Measurements from ENCODE around the gene TOR2A.
"Not testable (repeated sequence)": the region's sequence is repeated elsewhere in the genome, so short reads cannot be mapped to it uniquely, and the experiment has no call there.

TOR2A gene

DNA sequence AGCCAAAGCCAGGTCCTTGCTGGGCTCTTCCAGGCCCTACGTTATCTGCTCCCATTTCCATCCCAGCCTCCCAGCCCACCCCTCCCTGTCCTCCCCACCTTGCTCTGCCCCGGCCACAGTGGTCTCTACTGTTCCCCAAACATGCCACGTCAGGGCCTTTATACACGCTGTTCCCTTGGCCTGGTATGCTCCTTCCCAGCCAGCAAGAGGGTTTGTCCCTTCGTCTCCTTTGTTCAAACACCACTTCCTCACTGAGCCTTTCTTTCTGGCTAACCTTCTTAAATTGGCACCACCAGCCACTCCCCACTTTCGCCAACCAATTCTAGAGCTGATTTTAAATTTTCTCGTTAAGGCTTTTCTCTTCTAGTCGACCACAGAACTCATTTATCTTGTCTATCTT is 33.6 kb upstream of the TOR2A start:
- no peak for DNase-seq (ENCODE audit: low read depth in 2 of 2)

DNA sequence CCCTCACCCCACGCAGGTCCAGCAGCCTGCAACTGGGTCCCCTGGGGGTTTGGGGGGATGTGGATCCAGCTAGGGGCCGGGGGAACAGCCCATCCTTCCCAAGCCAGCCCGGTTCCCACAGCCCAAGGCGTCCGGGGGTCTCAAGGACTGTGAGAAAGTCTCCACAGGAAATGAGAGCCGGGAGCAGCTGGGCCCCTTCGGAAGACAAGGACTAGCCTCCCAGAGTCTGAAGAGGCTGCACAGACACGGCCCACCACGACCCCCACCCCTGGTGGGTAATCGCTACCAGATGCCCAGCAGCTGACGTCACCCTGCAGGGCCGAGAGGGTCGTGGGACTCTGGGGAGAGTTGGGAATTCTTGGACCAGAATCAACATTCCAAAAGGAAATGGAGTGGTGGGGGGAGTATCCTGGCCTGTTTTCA is 32.8 kb upstream of the TOR2A start:
- DNase-seq (ENCODE audit: low read depth in 2 of 2), result no peak

DNA sequence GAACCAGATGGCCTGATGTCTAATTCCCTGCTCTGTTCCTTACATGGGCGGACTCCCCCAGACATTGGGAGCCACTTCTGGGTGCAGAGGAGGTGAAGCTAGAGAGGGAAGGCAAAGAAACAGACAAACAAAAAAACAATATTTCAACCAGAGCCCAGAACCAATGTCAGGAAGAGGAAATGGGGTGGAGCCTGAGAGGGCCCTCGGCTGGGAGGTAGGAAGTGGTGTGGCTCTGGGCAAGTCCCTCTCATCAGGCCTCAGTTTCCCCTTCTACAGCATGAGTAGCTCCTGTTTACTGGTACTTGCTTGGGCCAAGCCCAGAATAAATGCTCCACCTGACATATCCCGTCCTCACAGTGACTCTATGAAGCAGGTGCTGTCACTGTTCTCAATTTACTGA is 32.3 kb upstream of the TOR2A start:
- DNase-seq (ENCODE audit: low read depth in 2 of 2), result no peak

DNA sequence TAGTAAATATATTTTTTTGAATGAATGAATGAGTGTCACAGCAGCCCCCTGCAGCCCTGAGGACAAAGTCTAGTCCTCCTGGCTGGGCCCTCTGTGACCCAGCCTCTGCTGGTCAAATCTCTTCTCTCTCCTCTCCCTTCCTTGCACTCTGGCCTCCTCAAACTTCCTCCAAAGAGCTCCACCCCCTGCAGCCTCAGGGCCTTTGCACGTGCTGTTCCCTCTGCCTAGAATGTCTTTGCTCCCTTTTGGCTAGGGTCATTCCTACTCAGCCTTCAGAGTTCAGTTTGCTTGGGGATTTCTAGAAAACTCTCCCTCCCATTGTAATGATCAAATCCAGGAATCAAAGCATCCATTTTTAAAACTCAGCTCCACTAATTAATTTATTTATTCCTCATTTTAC is 30.3 kb upstream of the TOR2A start:
- no peak for DNase-seq (ENCODE audit: low read depth in 2 of 2)

GRCh38 chr9:127763918-127764384 is 28.9 kb upstream of the TOR2A start:
- no peak for DNase-seq (ENCODE audit: low read depth in 2 of 2)

DNA sequence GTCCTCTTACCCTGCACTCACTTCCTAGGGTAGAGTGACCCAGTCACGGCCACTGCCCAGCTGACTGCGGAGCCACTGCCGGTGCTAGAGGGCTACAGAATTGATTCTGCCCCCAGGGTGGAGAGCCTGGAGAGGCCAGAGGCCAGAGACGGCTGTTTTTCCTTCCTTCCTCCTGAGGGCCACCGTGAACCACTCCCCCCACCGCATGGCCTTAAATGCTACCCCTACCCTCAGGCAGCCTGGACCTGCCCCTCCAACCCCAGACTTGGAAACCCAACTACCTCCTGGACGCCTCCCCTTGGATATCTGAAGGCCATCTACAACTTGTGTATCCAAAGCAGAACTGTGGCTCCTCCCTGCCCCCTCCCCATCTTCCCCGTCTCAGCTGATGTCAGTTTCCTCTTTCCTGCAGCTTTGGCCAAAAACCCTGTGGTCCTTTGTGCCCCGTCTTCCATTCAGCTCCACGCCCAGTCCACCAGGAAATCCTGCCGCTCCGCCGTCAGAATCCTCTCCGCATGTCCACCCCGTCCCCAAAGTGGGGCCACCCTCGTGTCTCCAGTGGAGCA is 27.1 kb upstream of the TOR2A start:
- DNase-seq (ENCODE audit: low read depth in 2 of 2), result no peak

DNA sequence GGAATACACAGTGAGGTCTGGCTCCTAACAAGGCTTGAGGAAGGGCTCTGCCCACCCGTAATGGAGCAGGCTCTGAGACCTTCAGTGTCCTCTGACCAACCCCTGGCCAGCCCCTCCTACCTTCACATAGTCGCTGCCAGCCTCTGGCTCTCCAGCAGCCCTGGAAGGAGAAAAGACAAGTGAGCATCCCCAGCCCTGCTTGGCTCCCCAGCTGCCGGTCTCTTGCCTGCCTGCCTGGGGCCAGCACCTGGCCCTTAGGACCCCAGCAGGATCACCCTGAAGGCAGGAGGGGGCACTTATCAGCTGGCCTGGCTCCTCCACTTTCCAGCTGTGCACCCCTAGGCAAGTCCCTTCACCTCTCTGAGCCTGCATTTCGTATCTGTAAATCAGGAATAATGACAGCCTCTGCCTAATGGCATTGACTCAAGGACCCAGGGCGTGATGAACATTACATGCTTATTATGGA is 26.4 kb upstream of the TOR2A start:
- DNase-seq (ENCODE audit: low read depth in 2 of 2), result no peak

GRCh38 chr9:127761061-127761460 is 26.0 kb upstream of the TOR2A start:
- no peak for DNase-seq (ENCODE audit: low read depth in 2 of 2)

DNA sequence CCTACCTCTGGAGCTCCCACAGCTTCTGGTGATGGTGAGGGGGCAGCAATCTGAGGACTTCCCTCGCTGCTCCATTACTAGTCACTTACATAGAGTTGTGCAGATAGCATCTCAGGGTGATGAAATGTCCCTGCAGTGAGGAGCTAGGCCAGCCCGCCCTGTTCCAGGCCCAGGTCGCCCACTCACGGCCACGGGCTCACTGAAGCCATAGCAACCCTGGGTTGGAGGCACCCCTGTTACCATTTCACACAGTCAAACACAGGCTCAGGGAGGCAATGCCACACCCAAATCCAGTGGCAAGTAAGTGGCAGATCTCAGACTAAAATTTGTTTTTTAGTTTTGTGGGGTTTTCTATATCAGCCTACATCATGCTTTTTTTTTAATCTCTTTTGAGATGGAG is 23.7 kb upstream of the TOR2A start:
- DNase-seq (ENCODE audit: low read depth in 2 of 2), result no peak

GRCh38 chr9:127756776-127757175 is 21.7 kb upstream of the TOR2A start:
- DNase-seq (ENCODE audit: low read depth in 2 of 2), result not testable (repeated sequence)

DNA sequence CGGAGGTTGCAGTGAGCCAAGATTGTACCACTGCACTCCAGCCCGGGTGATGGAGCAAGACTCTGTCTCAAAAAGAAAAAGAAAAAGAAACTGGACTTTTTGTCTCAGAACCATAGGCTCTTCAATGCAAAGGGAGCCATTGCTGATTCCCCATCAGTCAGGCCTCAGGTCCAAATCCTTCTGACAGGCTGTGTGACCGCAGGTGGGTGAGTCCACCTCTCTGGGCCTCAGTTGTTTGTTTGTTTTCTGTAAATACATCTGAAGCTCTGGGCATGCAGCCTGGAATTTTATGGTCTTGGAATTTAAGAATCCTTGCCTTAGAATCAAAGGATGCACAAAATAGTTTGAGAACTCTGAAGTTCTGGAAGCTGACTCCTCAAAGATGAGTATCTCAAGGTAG is 21.1 kb upstream of the TOR2A start:
- DNase-seq (ENCODE audit: low read depth in 2 of 2), result no peak

GRCh38 chr9:127755061-127756060 is 20.3 kb upstream of the TOR2A start:
- no peak for DNase-seq (ENCODE audit: low read depth in 2 of 2)

- DNase-seq (ENCODE audit: low read depth in 2 of 2), result no peak
These were observed 19.3 kb upstream of the TOR2A start for GRCh38 chr9:127754099-127755060.

- DNase-seq (ENCODE audit: low read depth in 2 of 2), result no peak
These were observed 18.5 kb upstream of the TOR2A start for GRCh38 chr9:127753622-127754021.

GRCh38 chr9:127753148-127753547 is 18.1 kb upstream of the TOR2A start:
- DNase-seq (ENCODE audit: low read depth in 2 of 2), result no peak

- no peak for DNase-seq (ENCODE audit: low read depth in 2 of 2)
These were observed 16.4 kb upstream of the TOR2A start for GRCh38 chr9:127751269-127752054.

GRCh38 chr9:127749090-127749787 is 14.1 kb upstream of the TOR2A start:
- DNase-seq (ENCODE audit: low read depth in 2 of 2), result no peak

DNA sequence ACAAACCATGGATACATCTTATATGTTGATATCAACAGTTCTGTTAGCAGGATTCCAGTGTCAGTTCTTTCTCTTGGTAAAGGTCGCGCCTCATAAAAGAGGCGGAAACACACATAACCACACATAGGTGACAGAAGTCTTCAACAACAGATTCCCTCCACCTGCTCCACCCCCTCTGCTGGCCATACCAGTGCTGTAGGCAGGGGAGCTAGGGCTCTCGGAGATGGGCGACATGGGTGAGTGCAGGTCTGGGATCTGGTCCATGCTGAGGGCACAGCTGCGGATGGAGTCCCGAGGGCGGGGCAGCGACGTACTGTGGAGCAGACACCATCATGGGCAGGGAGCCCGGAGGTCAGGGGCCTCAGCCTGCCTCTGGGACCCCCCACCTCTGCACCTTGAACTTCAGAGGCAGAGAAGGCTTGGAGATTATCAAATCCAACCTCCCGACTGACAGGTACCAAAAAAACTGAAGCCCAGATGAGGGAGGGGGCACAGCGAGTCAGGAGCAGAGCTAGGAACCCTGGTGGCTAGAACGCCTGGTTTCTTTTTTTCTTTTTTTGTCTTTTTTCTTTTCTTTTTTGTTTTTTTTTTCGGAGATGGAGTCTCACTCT is 12.0 kb upstream of the TOR2A start:
- no peak for DNase-seq (ENCODE audit: low read depth in 2 of 2)

DNA sequence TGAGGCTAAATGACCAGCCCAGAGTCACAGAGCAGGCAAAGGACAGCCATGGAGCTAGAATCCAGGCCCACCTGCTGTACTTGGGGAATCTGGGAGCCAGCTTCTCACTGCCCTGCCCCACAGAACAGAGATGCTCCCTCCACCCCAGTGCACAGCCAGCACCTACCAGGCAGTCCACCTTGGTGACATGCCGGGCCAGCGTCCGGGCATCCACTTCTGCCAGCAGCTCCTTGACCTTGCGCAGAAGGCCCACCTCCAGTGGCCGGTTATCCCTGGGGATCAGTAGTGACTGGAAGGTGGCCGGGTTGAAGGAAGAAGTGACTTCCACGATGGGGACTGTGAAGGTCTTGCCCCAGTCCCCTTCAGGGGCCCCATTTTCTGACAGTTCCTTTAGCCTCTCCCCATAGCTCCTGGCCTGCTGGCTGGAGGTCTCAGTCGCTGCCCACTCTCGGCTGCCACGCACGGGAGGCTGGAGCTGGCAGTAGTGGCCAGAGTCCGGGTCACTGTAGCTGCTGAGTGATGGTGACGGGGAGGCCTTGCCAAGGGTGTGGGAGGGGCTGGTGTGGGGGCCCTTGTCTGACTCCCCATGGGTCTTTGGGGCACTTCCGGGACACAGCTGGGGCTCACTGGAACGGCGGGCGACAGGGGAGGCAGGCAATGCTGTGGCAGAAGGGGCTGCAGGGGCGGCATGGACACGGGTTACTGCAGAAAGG is 9.5 kb upstream of the TOR2A start:
- DNase-seq (ENCODE audit: low read depth in 2 of 2), result no peak
